Skin of body (tissue), 2 donors: ENCODE data around the gene HOXD12. TPM values are rescaled to one million over a fixed set of nuclear protein-coding genes. Genes with fewer than 3 reads are reported as not detected.

Experiments
- DNase-seq: peaks from one replicate; lab custom pipeline; 2025; lab: John Stamatoyannopoulos, UW
- total RNA-seq: library from RNA; depleted of rRNA; stranded (reverse); fragments of >200 nt; gene quantifications from one replicate; pipeline ENCODE4 v1.2.3, GENCODE V29; 2014

Gene HOXD12
- total RNA-seq, 1 donor from 2014 or later, result not detected

- DNase-seq, result no peak
Measured at GRCh38 chr2:176130957-176131847, 31.6 kb downstream of the HOXD12 start.

GRCh38 chr2:176131848-176132158 is 32.2 kb downstream of the HOXD12 start:
- DNase-seq, result no peak

GRCh38 chr2:176132205-176133171 is 32.9 kb downstream of the HOXD12 start:
- DNase-seq, result no peak

- DNase-seq, result no peak
Measured at GRCh38 chr2:176133389-176133788, 33.8 kb downstream of the HOXD12 start.

GRCh38 chr2:176134035-176134434 is 34.4 kb downstream of the HOXD12 start:
- DNase-seq, result no peak

- peak; percentile 37 for DNase-seq
Measured at GRCh38 chr2:176135035-176135440, 35.4 kb downstream of the HOXD12 start.

GRCh38 chr2:176136374-176137251 is 37.0 kb downstream of the HOXD12 start:
- DNase-seq, result peak; percentile 50

- no peak for DNase-seq
Measured at GRCh38 chr2:176137252-176137580, 37.6 kb downstream of the HOXD12 start.

GRCh38 chr2:176137906-176138305 is 38.3 kb downstream of the HOXD12 start:
- DNase-seq, result no peak

GRCh38 chr2:176138526-176138922 is 38.9 kb downstream of the HOXD12 start:
- DNase-seq, result peak; percentile 28

GRCh38 chr2:176138923-176139660 is 39.5 kb downstream of the HOXD12 start:
- DNase-seq, result peak; percentile 28

- DNase-seq, result peak; percentile 55
Measured at GRCh38 chr2:176139661-176140512, 40.3 kb downstream of the HOXD12 start.

- DNase-seq, result peak; percentile 84
Measured at GRCh38 chr2:176140513-176141317, 41.1 kb downstream of the HOXD12 start.

GRCh38 chr2:176142281-176142680 is 42.7 kb downstream of the HOXD12 start:
- no peak for DNase-seq

GRCh38 chr2:176145085-176145969 is 45.7 kb downstream of the HOXD12 start:
- no peak for DNase-seq

- DNase-seq, result peak; percentile 15
Measured at GRCh38 chr2:176146101-176146500, 46.5 kb downstream of the HOXD12 start.

- no peak for DNase-seq
Measured at GRCh38 chr2:176146645-176147044, 47.0 kb downstream of the HOXD12 start.
